Endothelial cell of umbilical vein (primary cell): Measurements from ENCODE around the gene ADIPOR1. TPM values are rescaled to one million over a fixed set of nuclear protein-coding genes. Genes with fewer than 3 reads are reported as not detected.

Experiments used
- BruUV-seq: library from RNA; stranded (reverse); fragments of 400-500 nt; replicated peaks from 2 replicates; lab custom pipeline; 2021; lab: Mats Ljungman, UMichigan
- CTCF ChIA-PET: fragments of 300-600, 350-600 bp; sonication (Branson Sonifier 250); formaldehyde crosslinking; loops from one replicate; lab custom pipeline; 2021; ENCODE audit warnings: antibody characterized with exemption, inconsistent platforms; lab: Charles Lee
- POLR2A ChIA-PET: fragments of 300-600, 350-600 bp; sonication (Branson Sonifier 250); formaldehyde crosslinking; loops from one replicate; lab custom pipeline; 2021; ENCODE audit warnings: antibody characterized with exemption, inconsistent platforms; lab: Charles Lee
- DNase-seq: peaks from one replicate; pipeline ENCODE4 v3.0.0-alpha.2; 2011; ENCODE audit warnings: low read depth, low spot score
- FAIRE-seq: peaks from 2 replicates; lab custom pipeline; 2011; peaks lifted over from hg19 to GRCh38; lab: Jason Lieb, UNC
- H2AFZ ChIP-seq: 2 replicates; pipeline ENCODE4 v1.6.0; 2012; ENCODE audit warnings: low read depth, low read length, control low read depth, inconsistent platforms
- H3K27ac ChIP-seq: 2 replicates; pipeline ENCODE4 v1.5.1; 2011; ENCODE audit warnings: low read depth, mild to moderate bottlenecking, control low read depth, low read length, moderate library complexity; ENCODE audit not compliant: insufficient read depth
- H3K27me3 ChIP-seq, 2 experiments: 2 replicates each; pipeline versions ENCODE4 v1.6.0 to v1.6.1; 2011; ENCODE audit warnings: low read length in 2 of 2, mixed read lengths in 1 of 2; ENCODE audit not compliant: control insufficient read depth in 2 of 2, insufficient read depth in 2 of 2
- H3K36me3 ChIP-seq, 2 experiments: 2 replicates in 1 of 2; 3 replicates in 1 of 2; pipeline ENCODE4 v1.5.1; 2011; ENCODE audit warnings: low read length in 2 of 2, mild to moderate bottlenecking in 1 of 2, moderate library complexity in 1 of 2; ENCODE audit not compliant: control insufficient read depth in 2 of 2, insufficient read depth in 2 of 2; ENCODE audit errors: extremely low read depth in 1 of 2
- H3K4me1 ChIP-seq: 3 replicates; pipeline ENCODE4 v1.5.1; 2011; ENCODE audit warnings: mild to moderate bottlenecking, low read length; ENCODE audit not compliant: control insufficient read depth, insufficient read depth; ENCODE audit errors: extremely low read depth
- H3K4me2 ChIP-seq: 2 replicates; pipeline ENCODE4 v1.6.1; 2011; ENCODE audit warnings: low read length, control low read depth, mixed read lengths; ENCODE audit not compliant: insufficient read depth
- H3K4me3 ChIP-seq, 3 experiments: fragments of 200-600 bp in 1 of 3; sonication (generic), shearing (Covaris generic) in 1 of 3; replicated peaks in 1 of 3; 2 replicates each; pipeline ENCODE4 v1.5.1; 2011 to 2016; ENCODE audit warnings: control low read depth in 3 of 3, low read length in 3 of 3, mild to moderate bottlenecking in 2 of 3, inconsistent platforms in 1 of 3, low read depth in 1 of 3, moderate library complexity in 1 of 3; ENCODE audit not compliant: insufficient read depth in 1 of 3
- H3K79me2 ChIP-seq: 2 replicates; pipeline ENCODE4 v1.6.0; 2012; ENCODE audit warnings: low read length, inconsistent platforms; ENCODE audit not compliant: control insufficient read depth, insufficient read depth
- H3K9ac ChIP-seq: replicated peaks from 2 replicates; pipeline ENCODE3; 2011; ENCODE audit warnings: low read length, control low read depth; ENCODE audit not compliant: insufficient read depth; ENCODE audit errors: extremely low read depth
- H3K9me1 ChIP-seq: replicated peaks from 3 replicates; pipeline ENCODE4 v1.6.0; 2011; ENCODE audit warnings: mild to moderate bottlenecking, low read length; ENCODE audit not compliant: control insufficient read depth, insufficient read depth; ENCODE audit errors: extremely low read depth
- H3K9me3 ChIP-seq: replicated peaks from 2 replicates; pipeline ENCODE4 v1.5.1; 2012; ENCODE audit warnings: low read length, inconsistent platforms; ENCODE audit not compliant: control insufficient read depth, insufficient read depth
- H4K20me1 ChIP-seq: replicated peaks from 2 replicates; pipeline ENCODE3; 2011; ENCODE audit warnings: mild to moderate bottlenecking, low read length; ENCODE audit not compliant: control insufficient read depth, insufficient read depth; ENCODE audit errors: extremely low read depth
- CTCF ChIP-seq, 2 donors: IDR thresholded peaks; 1 replicate in 1 of 2; 2 replicates in 1 of 2; pipeline ENCODE4 v1.5.1; 2011; ENCODE audit warnings: low read length in 2 of 2, mild to moderate bottlenecking in 2 of 2, moderate library complexity in 2 of 2, control low read depth in 1 of 2, inconsistent platforms in 1 of 2, low read depth in 1 of 2; ENCODE audit not compliant: insufficient read depth in 1 of 2; ENCODE audit errors: extremely low read depth in 1 of 2
- EZH2 ChIP-seq: IDR thresholded peaks from 2 replicates; pipeline ENCODE4 v1.6.1; 2012; ENCODE audit warnings: borderline replicate concordance, low read depth, mild to moderate bottlenecking, moderate library complexity, low read length, inconsistent platforms; ENCODE audit not compliant: severe bottlenecking
- FOS ChIP-seq: IDR thresholded peaks from 2 replicates; pipeline ENCODE4 v1.6.1; 2011; ENCODE audit warnings: mild to moderate bottlenecking, low read length, moderate library complexity, borderline replicate concordance; ENCODE audit not compliant: insufficient read depth
- GATA2 ChIP-seq: IDR thresholded peaks from 2 replicates; pipeline ENCODE4 v1.7.0; 2011; ENCODE audit warnings: low read depth, mild to moderate bottlenecking, moderate library complexity, mixed read lengths, low read length; ENCODE audit not compliant: insufficient read length, insufficient read depth
- JUN ChIP-seq: IDR thresholded peaks from 2 replicates; pipeline ENCODE4 v1.6.1; 2011; ENCODE audit warnings: borderline replicate concordance, low read depth; ENCODE audit not compliant: insufficient read length, insufficient read depth
- MAX ChIP-seq: IDR thresholded peaks from 2 replicates; pipeline ENCODE4 v1.6.1; 2011; ENCODE audit not compliant: insufficient read depth, insufficient read length
- MYC ChIP-seq: IDR thresholded peaks from one replicate; pipeline ENCODE4 v1.6.1; 2011; ENCODE audit warnings: mild to moderate bottlenecking, low read depth, low read length
- POLR2A ChIP-seq: IDR thresholded peaks from 2 replicates; pipeline ENCODE4 v1.6.1; 2012; ENCODE audit warnings: low read depth, mild to moderate bottlenecking, control low read depth, low read length
- POLR2AphosphoS5 ChIP-seq: IDR thresholded peaks from 2 replicates; pipeline ENCODE4 v1.6.1; 2012; ENCODE audit warnings: low read depth, mild to moderate bottlenecking, control low read depth, low read length, moderate library complexity; ENCODE audit not compliant: insufficient read depth
- dilution Hi-C: fragments of 300-500 bp; cut with MboI; formaldehyde crosslinking; loops from one replicate; pipeline ENCODE4 v1.15.0; 2019; ENCODE audit warnings: low sequenced_read_pairs; ENCODE audit not compliant: extremely low pct_ligation_motif_present
- intact Hi-C: fragments of 100-400 bp; cut with micrococcal nuclease; formaldehyde crosslinking; loops from one replicate; pipeline ENCODE4 v1.10.0; 2022
- polyA plus RNA-seq, 4 experiments: library from polyadenylated mRNA; depleted of rRNA in 3 of 4; stranded (reverse) in 3 of 4; unstranded in 1 of 4; fragments of >200 nt; gene quantifications; 2 replicates each; pipeline versions ENCODE4 v1.2.1 to v1.2.3, GENCODE V29; 2011 to 2012; ENCODE audit warnings: missing spikeins in 1 of 4
- total RNA-seq: library from RNA; stranded (reverse); gene quantifications from 2 replicates; pipeline ENCODE4 v1.2.3, GENCODE V29; 2021

Gene ADIPOR1
- total and polyA plus RNA-seq, 2 donors (not counting 3 experiments of a cell fraction or from before 2014, with no cell fraction given) = 67.2 to 135 TPM

- DNase-seq = no peak
- no peak for FAIRE-seq
- Histone ChIP-seq H3K9me3 (no peaks in the 10 kb centered on the region), H3K27ac (no peak overlapping the region), H3K9me1 (no peaks in the 10 kb centered on the region), H3K27me3 (peaks cover 17 to 26% of the 10 kb centered on the region in 2 experiments), H3K79me2 (no peaks in the 10 kb centered on the region), H3K4me2 (no peak overlapping the region), H3K9ac (no peak overlapping the region), H3K4me1 (no peaks in the 10 kb centered on the region), H4K20me1 (no peaks in the 10 kb centered on the region), H3K4me3 (no peak overlapping the region), H2AFZ (no peak overlapping the region), H3K36me3 (no peaks in the 10 kb centered on the region)
- no TSS peak for BruUV-seq
- ChIA-PET CTCF (interaction anchor here (0.8 kb wide), 1 partner anchor 10 kb away, joined by 3 read pairs; no protein-coding TSS in a partner anchor), POLR2A (no interaction called here)
- intact Hi-C loops (no loop called here), dilution Hi-C loops (no loop called here)
- TF ChIP-seq EZH2 = no peak
- TF ChIP-seq JUN = no peak
- TF ChIP-seq POLR2A = no peak
- no peak for TF ChIP-seq GATA2
- no peak for TF ChIP-seq MYC
- no peak for TF ChIP-seq FOS
- TF ChIP-seq POLR2AphosphoS5 = no peak
Measured at GRCh38 chr1:202982715-202983430, 24.8 kb upstream of the ADIPOR1 start.

- H3K27ac ChIP-seq = no peak overlapping the region
- no TSS peak for BruUV-seq
- H3K9me3 ChIP-seq = no peaks in the 10 kb centered on the region
- H3K4me2 ChIP-seq = no peak overlapping the region
- intact Hi-C loops (no loop called here), dilution Hi-C loops (no loop called here)
- no peaks in the 10 kb centered on the region for H3K36me3 ChIP-seq
- H3K4me3 ChIP-seq = no peak overlapping the region
- DNase-seq (no peak), FAIRE-seq (no peak)
- H3K4me1 ChIP-seq = no peaks in the 10 kb centered on the region
- ChIA-PET POLR2A (no interaction called here), CTCF (interaction anchor here (1.0 to 1.5 kb wide), 5 partner anchors 11 to 262 kb away, joined by 3 to 4 read pairs (median 3); no protein-coding TSS in a partner anchor)
- no peaks in the 10 kb centered on the region for H3K9me1 ChIP-seq
- peaks cover 24 to 30% of the 10 kb centered on the region in 2 experiments for H3K27me3 ChIP-seq
- H3K9ac ChIP-seq = no peak overlapping the region
- TF ChIP-seq MAX (no peak), EZH2 (no peak), JUN (no peak), POLR2AphosphoS5 (no peak), MYC (no peak), FOS (no peak), CTCF (IDR thresholded peaks at IDR 0.05; ENCODE audit: extremely low read depth in 1 of 2, insufficient read depth in 1 of 2, low read depth in 1 of 2, low read length in 2 of 2) (no peak), GATA2 (no peak), POLR2A (no peak)
- H4K20me1 ChIP-seq = no peaks in the 10 kb centered on the region
- H3K79me2 ChIP-seq = no peaks in the 10 kb centered on the region
- no peak overlapping the region for H2AFZ ChIP-seq
Measured at GRCh38 chr1:202981939-202982338, 23.8 kb upstream of the ADIPOR1 start.
